ENCODE results near the gene SMYD1.

GRCh38 chr2:88115825-88116518 lies 48.3 kb downstream of the SMYD1 start:
- TF ChIP-seq CTCF (IDR thresholded peaks at IDR 0.05; ENCODE audit: poor library complexity, severe bottlenecking) (no peak), SMC3 (conservative IDR thresholded peaks at IDR 0.05; ENCODE audit: poor library complexity) (no peak), REST (IDR thresholded peaks at IDR 0.05; ENCODE audit: borderline replicate concordance) (no peak), EZH2 (IDR thresholded peaks at IDR 0.05; ENCODE audit: borderline replicate concordance, insufficient read depth, low read length, poor library complexity, severe bottlenecking) (no peak), RAD21 (conservative IDR thresholded peaks at IDR 0.05) (no peak)

All from neural cell (in vitro differentiated cells).